Peyer's patch (tissue), 4 donors: ENCODE results near the gene KLHL40. TPM values are rescaled to one million over a fixed set of nuclear protein-coding genes. Genes with fewer than 3 reads are reported as not detected.
A peak's percentile ranks its signal among the peaks of the same experiment; 100 is the strongest.

Source experiments
- DNase-seq, 3 donors: peaks; one replicate each; pipeline ENCODE4 v3.0.0-alpha.2; 2017 to 2019
- H3K27ac ChIP-seq, 4 donors: fragments of 200-600 bp; sonication (generic); one replicate each; pipeline ENCODE4 v1.5.1; 2016 to 2019
- H3K27me3 ChIP-seq, 2 donors: fragments of 200-600 bp; sonication (generic); one replicate each; pipeline ENCODE4 v1.5.1; 2019
- H3K36me3 ChIP-seq, 3 donors: fragments of 200-600 bp; sonication (generic); one replicate each; pipeline ENCODE4 v1.5.1; 2016 to 2019
- H3K4me1 ChIP-seq, 4 donors: fragments of 200-600 bp; sonication (generic); one replicate each; pipeline ENCODE4 v1.5.1; 2016 to 2019
- H3K4me3 ChIP-seq, 4 donors: fragments of 200-600 bp; sonication (generic); 1 replicate in 3 of 4; 2 replicates in 1 of 4; pipeline ENCODE4 v1.5.1; 2016 to 2019; ENCODE audit warnings: mild to moderate bottlenecking in 1 of 4
- H3K9me3 ChIP-seq, 4 donors: fragments of 200-600 bp; sonication (generic); one replicate each; pipeline ENCODE4 v1.5.1; 2016 to 2019; ENCODE audit warnings: mild to moderate bottlenecking in 1 of 4
- CTCF ChIP-seq, 6 experiments: fragments of 450-650 bp in 4 of 6; fragments of 200-600 bp in 2 of 6; sonication (generic) in 1 of 6; IDR thresholded peaks; one replicate each; pipeline ENCODE4 v1.5.1; 2017 to 2019; ENCODE audit warnings: antibody characterized with exemption in 6 of 6, mild to moderate bottlenecking in 3 of 6, moderate library complexity in 1 of 6
- POLR2A ChIP-seq, 2 donors: fragments of 450-650 bp; IDR thresholded peaks; one replicate each; pipeline ENCODE4 v1.5.1; 2017; ENCODE audit warnings: antibody characterized with exemption in 2 of 2, mild to moderate bottlenecking in 2 of 2, moderate library complexity in 2 of 2
- total RNA-seq, 4 donors: library from RNA; depleted of rRNA; stranded (reverse); fragments of >200 nt; gene quantifications; one replicate each; pipeline ENCODE4 v1.1.0, GENCODE V29; 2016

The KLHL40 gene
- total RNA-seq, 4 donors from 2014 or later = not detected

- H3K36me3 ChIP-seq = no peaks in the 10 kb centered on the region
- H3K27ac ChIP-seq = no peak overlapping the region
- DNase-seq = no peak
- H3K4me3 ChIP-seq = no peak overlapping the region
- TF ChIP-seq POLR2A (IDR thresholded peaks at IDR 0.05) = no peak
- no peak for TF ChIP-seq CTCF (IDR thresholded peaks at IDR 0.05)
- peaks cover 0 to 18% (median 0%) of the 10 kb centered on the region in 4 donors for H3K4me1 ChIP-seq
- H3K27me3 ChIP-seq = no peaks in the 10 kb centered on the region
- no peaks in the 10 kb centered on the region for H3K9me3 ChIP-seq
These were observed 3.8 kb upstream of the KLHL40 start for GRCh38 chr3:42681361-42682038.

- DNase-seq = peak in 1 of 3 donors; percentile 37
- no peak overlapping the region for H3K27ac ChIP-seq
These were observed 2.9 kb upstream of the KLHL40 start for GRCh38 chr3:42682301-42683070.

GRCh38 chr3:42683875-42684598 is 1.3 kb upstream of the KLHL40 start:
- H3K9me3 ChIP-seq = no peaks in the 10 kb centered on the region
- no peaks in the 10 kb centered on the region for H3K27me3 ChIP-seq
- TF ChIP-seq CTCF (IDR thresholded peaks at IDR 0.05) (no peak), POLR2A (IDR thresholded peaks at IDR 0.05) (no peak)
- H3K4me1 ChIP-seq = peaks cover 0 to 18% (median 0%) of the 10 kb centered on the region in 4 donors
- H3K4me3 ChIP-seq = no peak overlapping the region
- no peaks in the 10 kb centered on the region for H3K36me3 ChIP-seq
- H3K27ac ChIP-seq = peak overlapping the region in 2 of 4 donors; percentile 50 to 59
- DNase-seq = peak in 2 of 3 donors; percentile 75 to 87

More at GRCh38 chr3:42682301-42683070, 2.9 kb upstream of the KLHL40 start:
- Histone ChIP-seq H3K4me3 (no peak overlapping the region), H3K36me3 (no peaks in the 10 kb centered on the region), H3K4me1 (peaks cover 0 to 18% (median 0%) of the 10 kb centered on the region in 4 donors), H3K9me3 (no peaks in the 10 kb centered on the region), H3K27me3 (no peaks in the 10 kb centered on the region)
- TF ChIP-seq POLR2A (IDR thresholded peaks at IDR 0.05) = no peak
- TF ChIP-seq CTCF (IDR thresholded peaks at IDR 0.05) = no peak

- Histone ChIP-seq H3K4me1 (peaks cover 0 to 18% (median 0%) of the 10 kb centered on the region in 4 donors), H3K27ac (peak overlapping the region in 1 of 4 donors; percentile 59), H3K27me3 (no peaks in the 10 kb centered on the region), H3K36me3 (no peaks in the 10 kb centered on the region), H3K9me3 (no peaks in the 10 kb centered on the region), H3K4me3 (no peak overlapping the region)
- DNase-seq = no peak
- no peak for TF ChIP-seq CTCF (IDR thresholded peaks at IDR 0.05)
- no peak for TF ChIP-seq POLR2A (IDR thresholded peaks at IDR 0.05)
These were observed 540 bp upstream of the KLHL40 start for GRCh38 chr3:42684632-42685362.
